Bladder microvascular endothelial cell (primary cell): ENCODE measurements around the gene MTMR8. TPM values are rescaled to one million over a fixed set of nuclear protein-coding genes. Genes with fewer than 3 reads are reported as not detected.

Source experiments
- total RNA-seq: library from RNA; depleted of rRNA; stranded (reverse); fragments of >200 nt; gene quantifications from 2 replicates; pipeline ENCODE4 v1.2.3, GENCODE V29; 2014

The MTMR8 gene
- total RNA-seq: 0.19 and 0.49 TPM in 2 replicates

DNA sequence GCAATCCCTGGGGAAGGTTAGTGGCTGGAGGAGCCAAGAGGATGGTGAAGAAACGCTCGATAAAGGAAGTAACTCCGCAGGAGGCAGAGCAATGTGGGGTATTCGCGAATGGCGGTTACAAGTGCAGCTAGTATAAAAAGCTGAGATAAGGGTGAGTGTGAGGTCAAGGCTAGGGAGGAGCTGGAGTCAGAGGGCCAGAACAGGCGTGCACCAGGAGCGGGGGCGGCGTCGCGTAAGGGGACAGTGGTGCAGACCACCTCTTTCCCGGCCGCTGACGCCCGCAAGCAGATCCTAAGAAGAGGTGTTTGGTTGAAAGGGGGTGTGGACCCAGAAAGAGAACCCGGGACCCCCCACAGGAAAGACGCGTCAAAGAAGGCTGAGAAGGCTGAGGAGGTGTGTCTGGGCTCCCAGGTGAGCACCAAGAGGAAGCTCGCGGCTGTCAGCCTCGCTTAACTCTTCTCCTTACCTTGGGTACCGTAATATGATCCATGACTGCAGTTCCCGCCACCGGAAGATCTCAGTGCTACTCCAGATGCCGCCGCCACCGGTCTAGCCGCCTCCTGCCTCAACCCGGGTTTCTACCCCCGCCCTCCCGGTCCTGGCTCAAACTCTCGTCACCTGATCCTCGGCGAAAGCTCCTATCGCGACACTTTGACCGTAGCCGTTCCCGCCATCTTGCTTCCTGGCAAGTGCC is at the start of gene MTMR8:
Gene MTMR8 (minus strand): TSS at position 579 of the 694 bp plus-strand sequence. CDS start 89 bp downstream, at position 490.

GRCh38 chrX:64230123-64230970 is 164.9 kb downstream of the MTMR8 start, which contains the start of gene ASB12:
Gene ASB12, minus strand, starts transcription at chrX:64230607. Its CDS starts 4,957 bp downstream, at chrX:64225650.

Other genes with a start within 250 kb of the MTMR8 start
- gene AMER1, start 189.7 kb downstream of the MTMR8 start, total RNA-seq: 0.81 and 2.4 TPM in 2 replicates
- not detected in 2 replicates for gene ASB12, start 164.8 kb downstream of the MTMR8 start, total RNA-seq